Activated CD8-positive, alpha-beta memory T cell treated with anti-CD3 and anti-CD28 coated beads, Interleukin-2, amount 50 U/mL, for 1 hour (primary cell): Measurements from ENCODE around the gene VSIR.

Experiments
- DNase-seq: peaks from one replicate; pipeline ENCODE4 v3.0.0-alpha.2; 2020; ENCODE audit errors: extremely low read depth

Gene VSIR

GRCh38 chr10:71713135-71714030 lies 59.9 kb downstream of the VSIR start:
- DNase-seq = no peak

GRCh38 chr10:71712572-71713134 lies 60.7 kb downstream of the VSIR start:
- no peak for DNase-seq

- no peak for DNase-seq
These were observed 61.1 kb downstream of the VSIR start for GRCh38 chr10:71712170-71712569.

- DNase-seq = no peak
These were observed 62.2 kb downstream of the VSIR start for GRCh38 chr10:71711052-71711623.

- DNase-seq = no peak
These were observed 62.8 kb downstream of the VSIR start for GRCh38 chr10:71710519-71710918.

GRCh38 chr10:71708897-71709882 lies 64.1 kb downstream of the VSIR start:
- DNase-seq = no peak

- no peak for DNase-seq
These were observed 65.0 kb downstream of the VSIR start for GRCh38 chr10:71708301-71708703.

- DNase-seq = no peak
These were observed 66.0 kb downstream of the VSIR start for GRCh38 chr10:71707240-71707789.

- no peak for DNase-seq
These were observed 66.9 kb downstream of the VSIR start for GRCh38 chr10:71706216-71707121.

GRCh38 chr10:71705582-71705981 lies 67.7 kb downstream of the VSIR start:
- DNase-seq = no peak

GRCh38 chr10:71704816-71705215 lies 68.5 kb downstream of the VSIR start:
- DNase-seq = no peak

- DNase-seq = no peak
These were observed 69.7 kb downstream of the VSIR start for GRCh38 chr10:71703577-71703976.

- DNase-seq = no peak
These were observed 71.7 kb downstream of the VSIR start for GRCh38 chr10:71701496-71702132.

- DNase-seq = no peak
These were observed 72.5 kb downstream of the VSIR start for GRCh38 chr10:71700731-71701368.

- DNase-seq = no peak
These were observed 74.6 kb downstream of the VSIR start for GRCh38 chr10:71698737-71699136.

- DNase-seq = no peak
These were observed 75.2 kb downstream of the VSIR start for GRCh38 chr10:71697938-71698709.
